AG08395 (cell line): Measurements from ENCODE around the gene VPS52.
A peak's percentile ranks its signal among the peaks of the same experiment; 100 is the strongest.
"Not testable (repeated sequence)": the region's sequence is repeated elsewhere in the genome, so short reads cannot be mapped to it uniquely, and the experiment has no call there.

Experiments
- DNase-seq: peaks from one replicate; pipeline ENCODE4 v3.0.0; 2012; ENCODE audit warnings: mixed read lengths, low spot score

The VPS52 gene

DNA sequence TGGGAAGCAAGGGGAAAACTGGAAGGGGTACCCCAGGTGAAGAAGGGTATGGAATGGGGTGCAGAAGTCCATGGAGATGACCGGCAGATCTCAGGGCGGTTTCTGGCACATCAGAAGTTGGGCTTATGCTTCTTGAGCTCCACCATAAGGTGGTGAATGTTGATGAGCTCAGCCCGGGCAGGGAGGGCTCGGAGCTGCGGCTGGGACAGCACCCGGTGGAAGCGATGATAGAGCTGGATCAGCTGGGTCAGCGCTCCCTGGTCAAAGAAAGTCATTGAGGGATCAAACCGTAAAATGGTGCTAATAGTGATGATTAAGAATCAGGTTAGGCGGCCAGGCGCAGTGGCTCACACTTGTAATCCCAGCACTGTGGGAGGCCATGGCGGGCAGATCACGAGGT lies 20.9 kb downstream of the VPS52 start:
- DNase-seq = no peak

DNA sequence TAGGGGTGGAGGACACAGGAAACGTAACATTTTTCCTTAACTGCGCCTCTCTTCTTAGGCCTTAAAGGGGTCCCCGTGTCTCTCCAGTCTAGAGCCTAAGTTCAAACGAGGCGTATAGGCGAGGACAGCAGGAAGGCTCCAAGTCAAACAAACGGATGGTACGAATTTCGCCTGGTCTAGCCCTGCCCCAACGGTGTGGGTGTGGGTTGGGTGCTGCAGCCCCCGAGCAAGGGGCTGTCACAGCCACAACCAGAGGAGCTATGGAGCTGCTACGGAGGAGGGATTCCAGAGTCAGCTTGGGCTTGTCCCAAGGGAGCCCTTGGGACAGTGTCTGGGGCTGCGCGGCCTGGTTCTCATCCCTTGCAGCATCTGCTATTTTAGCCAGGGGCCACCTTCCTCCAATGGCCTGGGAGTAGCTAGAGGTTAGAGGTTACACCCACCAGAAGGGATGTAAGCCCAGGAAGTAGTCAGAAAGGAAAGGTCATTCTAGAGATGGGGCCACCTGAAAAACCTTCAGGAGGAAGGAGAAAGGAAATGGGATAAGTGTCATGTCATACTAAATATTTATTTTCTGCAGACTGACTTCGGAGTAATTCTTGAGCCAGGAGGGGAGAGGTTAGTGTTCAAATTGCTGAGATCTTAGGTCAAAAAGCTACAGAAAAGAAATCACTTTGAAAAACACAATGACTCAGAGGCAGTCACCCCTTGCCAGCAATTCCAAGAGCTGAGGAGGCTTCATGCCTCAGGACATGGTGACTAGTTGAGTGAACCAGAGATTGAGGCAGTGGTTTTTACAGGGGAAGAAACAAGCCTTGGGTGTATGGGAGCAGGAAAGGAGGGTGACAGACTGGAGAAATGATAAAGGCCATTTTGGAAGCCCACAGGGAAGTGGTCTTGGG lies 21.7 kb downstream of the VPS52 start:
- DNase-seq = peak; percentile 70

DNA sequence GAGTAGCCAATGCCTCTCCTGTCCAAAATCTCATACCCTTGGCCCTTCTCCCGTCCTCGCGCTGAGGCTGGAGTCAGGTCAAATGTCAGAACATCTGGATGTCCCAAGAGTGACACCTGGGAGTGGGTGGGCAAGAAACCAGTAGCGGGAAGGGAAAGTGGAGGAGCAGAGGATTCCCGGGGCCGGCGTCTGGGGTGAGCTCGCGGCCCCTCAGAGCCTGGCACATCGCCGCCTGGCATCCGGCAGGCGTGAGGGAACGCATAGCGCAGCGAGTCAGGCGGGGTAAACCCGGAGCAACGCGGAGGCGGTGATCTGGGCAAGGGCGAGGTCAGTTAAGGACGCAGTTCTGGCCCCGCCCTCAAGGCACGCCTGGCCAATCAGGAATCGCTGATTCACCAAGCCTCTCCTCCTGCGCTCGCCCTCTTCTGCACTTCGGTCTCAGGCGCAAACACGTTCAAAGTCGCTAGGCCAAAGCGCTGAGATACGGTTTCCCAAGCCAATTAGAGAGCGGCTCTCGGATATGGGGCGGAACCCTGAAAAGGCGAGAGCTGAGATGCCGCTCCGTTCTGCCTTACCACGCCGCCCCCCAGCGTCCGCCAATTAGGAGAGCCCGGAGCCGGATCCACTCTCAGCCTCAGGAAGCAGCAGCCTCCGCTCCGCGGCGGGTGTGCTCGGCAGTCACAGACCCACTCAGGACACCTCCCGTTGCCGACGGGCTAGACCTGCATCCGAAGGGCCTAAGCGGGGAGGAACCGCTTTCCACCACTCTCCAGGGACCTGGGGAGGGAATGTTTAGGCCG lies 22.5 kb downstream of the VPS52 start:
- DNase-seq = peak; percentile 95

DNA sequence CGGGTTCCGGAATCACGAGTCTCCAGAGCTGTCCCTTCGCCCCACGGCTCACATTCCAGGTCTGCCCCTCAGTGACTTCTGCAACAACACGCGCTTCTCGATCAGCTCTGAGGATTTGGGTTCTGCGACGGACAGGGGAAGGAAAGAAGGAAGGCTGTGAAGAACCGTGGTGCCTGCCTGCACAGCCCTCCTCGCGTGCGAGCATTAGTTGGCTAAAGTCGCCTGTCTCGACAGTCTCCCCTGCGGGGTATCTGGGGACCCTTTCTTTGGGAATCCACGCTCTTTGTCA lies 23.1 kb downstream of the VPS52 start:
- DNase-seq = no peak

DNA sequence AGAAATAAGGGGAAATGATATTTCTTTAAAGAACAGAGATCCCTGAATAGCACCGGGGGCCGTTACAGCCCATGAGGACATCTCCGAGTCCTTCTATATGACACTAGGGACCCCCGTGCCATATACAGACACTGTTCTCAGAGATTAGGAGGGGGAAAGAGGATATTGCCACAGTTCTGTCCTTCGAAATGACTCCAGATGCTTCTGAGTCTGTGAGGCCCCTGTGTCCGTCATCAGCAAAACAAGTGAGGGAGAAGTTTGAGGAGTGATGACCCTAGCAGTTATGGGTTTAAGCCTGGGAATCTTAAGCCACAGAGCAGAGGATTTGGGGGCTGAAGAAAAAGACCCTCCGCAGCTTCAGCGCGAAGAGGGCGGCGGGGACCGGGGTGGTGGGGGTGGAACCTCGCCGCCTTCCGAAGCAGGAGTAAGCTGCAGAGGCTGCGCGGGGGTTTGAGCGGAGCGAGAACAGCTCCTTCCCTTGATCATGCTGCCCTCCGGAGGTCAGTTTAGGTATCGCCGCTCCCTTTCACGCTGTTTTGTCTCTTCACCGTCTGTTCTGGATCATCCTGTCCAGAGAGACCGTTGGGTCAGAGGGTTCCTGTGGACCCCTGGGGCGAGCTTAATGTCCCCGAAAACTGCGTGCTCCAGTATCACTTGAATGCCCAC lies 23.6 kb downstream of the VPS52 start:
- peak; percentile 74 for DNase-seq

DNA sequence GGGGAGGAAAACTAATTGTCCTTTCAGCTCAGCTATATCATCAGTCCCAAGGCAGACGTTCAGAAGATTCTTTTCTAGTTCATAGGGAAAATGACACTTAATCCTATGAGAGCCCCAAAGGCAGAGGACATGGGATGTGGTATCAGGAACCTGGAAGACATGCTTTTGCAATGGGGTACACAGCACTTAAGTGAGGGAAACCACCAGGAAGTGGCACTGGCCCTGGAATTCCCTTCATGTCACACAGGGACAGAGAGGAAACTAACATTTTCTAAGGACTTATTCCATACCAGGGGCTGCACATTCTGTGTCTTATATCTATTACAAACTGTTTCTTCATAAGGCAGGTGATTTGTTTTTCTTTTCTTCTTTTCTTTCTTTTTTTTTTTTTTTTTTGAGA lies 28.2 kb downstream of the VPS52 start:
- DNase-seq = no peak

DNA sequence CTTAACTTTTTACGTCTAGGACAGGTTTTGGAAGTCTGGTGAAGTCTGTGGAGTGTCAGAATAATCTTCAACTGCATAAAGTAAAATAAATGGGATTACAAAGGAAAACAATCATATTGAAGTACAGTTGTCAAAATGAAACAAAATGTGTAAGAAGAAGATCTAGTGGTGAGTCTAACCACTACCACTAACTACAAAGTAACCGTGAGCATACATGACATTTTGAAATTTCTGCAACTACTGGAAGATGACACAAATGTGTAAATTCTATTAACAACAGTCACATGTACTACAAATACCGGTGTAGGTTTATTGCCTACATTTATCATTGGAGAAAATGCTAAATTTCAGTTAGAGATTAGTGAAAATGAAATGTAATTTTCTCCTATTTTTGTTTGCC lies 29.7 kb downstream of the VPS52 start:
- DNase-seq = no peak

DNA sequence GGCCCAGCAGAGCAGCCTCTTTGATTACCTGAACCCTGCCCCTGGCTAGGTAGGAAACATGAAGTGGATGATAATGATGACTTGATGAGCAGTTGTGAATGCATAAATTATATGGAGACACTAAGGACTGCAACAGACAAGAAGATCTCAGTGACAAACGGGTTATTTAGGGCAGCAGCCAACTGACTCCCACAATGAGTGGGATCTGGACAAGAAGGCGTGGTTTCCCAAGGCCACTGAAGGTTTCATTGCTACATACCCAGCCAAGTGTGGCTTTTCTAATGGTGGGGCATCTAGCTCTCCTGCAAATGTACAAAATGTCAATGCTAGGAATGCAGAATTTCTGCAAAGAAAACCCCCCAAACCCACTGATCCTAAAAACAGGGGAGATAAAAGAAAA lies 33.9 kb downstream of the VPS52 start:
- no peak for DNase-seq

DNA sequence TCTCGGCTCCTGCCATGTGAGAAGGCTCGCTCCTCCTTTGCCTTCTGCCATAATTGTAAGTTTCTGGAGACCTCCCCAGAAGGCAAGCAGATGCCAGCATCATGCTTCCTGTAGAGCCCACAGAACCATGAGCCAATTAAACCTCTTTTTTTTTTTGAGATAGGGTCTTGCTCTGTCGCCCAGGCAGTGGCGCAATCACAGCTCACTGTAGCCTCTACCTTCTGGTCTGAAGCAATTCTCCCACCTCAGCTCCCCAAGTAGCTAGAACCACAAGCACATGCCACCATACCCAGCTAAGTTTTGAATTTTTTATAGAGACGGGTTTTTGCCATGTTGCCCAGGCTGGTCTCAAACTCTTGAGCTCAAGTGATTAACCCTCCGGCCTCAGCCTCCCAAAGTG lies 34.8 kb downstream of the VPS52 start:
- no peak for DNase-seq

DNA sequence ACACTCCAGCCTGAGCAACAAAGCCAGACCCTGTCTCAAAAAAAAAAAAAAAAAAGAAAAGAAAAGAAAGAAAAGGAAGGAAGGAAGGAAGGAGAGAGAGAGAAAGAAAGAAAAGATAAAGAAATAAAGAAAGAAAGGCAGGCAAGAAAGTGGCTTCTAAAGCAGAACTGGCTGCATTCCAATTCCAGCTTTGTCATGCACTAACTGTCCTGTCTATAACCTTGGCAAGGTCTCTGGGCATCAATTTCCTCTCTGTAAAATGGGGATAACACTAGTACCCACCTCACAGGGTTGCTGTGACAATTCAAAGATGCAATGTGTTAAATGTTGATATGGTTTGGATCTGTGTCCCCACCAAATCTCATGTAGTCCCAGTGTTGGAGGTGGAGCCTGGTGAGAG lies 35.3 kb downstream of the VPS52 start:
- no peak for DNase-seq

DNA sequence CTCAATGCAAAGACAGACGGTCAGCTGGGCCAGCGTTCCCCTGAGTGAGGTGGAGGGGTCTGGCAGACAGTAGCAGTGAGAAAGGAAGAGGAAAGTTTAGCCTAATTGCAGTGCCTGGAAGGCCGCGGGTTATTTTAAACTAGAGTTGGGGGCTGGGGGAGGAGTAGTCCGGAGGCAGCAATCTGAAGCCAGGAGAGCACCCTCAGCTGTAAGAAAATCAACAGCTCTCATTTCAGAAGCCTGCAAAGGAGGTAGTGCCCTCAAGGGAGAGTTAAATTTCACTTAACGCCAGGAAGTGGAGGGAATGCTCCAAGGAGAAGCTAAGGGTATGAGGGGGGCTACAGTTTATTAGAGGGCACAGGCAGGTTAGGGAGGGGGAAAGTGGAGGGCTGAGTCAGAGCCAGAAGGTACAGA lies 36.4 kb downstream of the VPS52 start:
- no peak for DNase-seq

DNA sequence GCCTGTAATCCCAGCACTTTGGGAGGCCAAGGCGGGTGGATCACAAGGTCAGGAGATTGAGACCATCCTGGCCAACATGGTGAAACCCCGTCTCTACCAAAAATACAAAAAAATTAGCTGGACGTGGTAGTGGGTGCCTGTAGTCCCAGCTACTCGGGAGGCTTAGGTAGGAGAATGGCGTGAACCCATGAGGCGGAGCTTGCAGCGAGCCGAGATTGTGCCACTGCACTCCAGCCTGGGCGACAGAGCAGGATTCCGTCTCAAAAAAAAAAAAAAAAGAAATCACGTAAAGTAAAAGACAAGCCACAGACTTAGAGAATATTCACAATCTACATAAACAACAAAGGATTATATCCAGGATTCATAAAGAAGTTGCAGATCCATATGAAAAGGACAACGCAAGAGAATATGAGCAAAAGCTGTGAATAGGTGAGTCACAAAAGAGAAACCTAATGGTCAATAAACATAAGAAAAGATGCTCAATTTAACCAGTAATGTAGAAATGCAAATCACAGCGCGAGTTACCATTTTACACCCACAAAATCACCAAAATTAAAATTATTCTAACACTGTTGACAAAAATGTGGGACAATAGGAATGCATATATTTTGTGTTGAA lies 45.1 kb downstream of the VPS52 start:
- not testable (repeated sequence) for DNase-seq

DNA sequence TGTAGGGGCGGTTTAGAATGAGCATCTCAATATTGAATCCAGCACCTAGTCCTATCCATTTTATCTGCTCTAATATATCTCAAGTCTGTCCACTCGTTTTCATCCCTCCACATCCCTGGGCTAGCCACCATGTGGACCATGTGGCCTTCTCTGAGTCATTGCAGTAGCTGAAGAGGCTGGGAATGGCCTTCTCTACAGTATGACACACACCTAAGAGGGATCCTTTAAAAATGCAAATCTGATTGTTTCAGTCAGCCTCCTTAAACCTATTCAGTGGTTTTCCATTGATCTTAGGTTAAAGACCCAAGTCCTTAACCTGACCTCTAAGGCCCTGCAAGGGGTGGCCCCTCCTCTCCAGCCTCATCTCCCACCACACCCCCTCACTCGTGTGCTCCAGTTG lies 54.0 kb downstream of the VPS52 start:
- DNase-seq = peak; percentile 32

DNA sequence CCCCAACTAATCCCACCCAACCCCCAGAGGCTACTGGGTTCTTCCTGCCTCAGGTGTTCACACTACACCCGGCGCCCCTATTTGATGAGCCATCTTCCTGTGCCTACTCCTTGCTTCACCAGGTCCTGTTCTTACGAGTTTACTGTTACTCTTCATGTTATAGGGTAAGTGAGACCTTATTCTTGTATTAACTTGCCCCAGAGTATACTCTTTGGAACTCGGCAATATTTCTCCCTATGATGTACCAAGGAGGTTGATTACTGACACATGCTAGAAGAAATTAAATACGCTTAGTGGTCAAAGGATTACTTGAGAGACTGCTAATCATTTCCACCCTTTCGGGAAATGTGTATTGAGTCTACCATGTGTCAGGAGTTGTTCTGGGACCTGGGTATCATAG lies 54.4 kb downstream of the VPS52 start:
- no peak for DNase-seq

DNA sequence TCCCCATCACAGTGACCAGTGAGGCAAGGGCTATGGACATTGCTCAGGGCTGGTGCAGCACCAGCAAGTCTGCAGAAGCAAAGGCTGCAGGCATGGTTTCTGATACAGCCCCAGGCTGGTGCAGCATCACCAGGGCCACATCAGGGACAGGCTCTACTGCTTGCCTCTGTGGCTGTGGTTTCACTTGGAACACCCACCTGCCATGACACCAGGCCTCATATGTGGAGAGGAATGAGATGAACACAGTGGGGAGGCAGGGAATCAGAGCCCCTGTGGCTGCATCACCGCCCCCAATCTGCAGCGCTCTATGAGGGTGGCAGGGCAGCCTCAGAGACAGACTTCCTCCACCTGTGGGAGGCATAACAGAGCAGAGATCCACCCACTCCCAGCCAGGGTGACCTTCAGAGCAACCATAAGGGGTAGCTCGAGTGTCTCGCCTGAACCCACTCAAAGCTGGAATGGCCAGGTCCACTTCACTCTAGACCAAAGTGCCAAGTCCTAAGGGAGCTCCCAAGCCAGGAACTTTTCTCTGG lies 55.5 kb downstream of the VPS52 start:
- no peak for DNase-seq

DNA sequence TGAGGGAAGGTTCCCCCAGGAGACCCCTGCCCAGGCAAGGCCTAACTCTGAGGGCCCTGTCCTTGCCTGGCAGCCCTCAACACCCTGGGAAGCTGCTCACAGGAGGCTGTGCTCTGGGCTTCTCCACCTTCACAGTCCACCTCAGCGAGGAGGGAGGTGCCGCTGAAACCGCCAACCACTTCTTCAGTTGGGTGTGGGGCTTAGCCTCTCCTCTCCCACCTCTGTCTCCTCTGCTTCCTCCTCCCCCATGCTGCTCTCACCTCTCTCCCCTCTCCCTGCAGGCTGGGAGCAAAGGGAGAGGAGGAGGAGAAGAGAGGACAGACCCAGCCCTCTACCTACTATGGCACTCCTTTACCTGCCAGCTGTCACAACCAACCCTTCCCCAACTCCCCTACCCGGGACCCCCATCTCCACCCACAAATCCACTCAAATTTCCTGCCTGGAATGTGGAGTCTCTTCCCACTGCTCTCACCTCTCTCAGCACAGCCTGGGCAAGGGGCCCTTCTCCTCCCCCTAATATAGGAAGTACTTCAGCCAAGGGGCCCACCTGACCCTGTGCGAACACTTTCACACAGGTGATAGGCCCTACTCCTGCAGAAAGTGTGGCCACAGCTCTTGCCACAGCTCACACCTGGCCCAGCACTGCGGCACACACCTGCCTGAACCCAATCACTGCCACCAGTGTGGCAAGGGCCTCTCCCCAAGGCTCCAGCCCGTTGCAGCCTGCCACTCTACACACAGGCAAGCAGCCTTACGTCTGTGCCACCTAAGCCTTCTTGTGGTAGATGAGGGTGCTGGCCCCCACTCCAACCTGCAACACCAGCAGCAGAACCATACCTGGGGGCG lies 56.2 kb downstream of the VPS52 start:
- DNase-seq = no peak

DNA sequence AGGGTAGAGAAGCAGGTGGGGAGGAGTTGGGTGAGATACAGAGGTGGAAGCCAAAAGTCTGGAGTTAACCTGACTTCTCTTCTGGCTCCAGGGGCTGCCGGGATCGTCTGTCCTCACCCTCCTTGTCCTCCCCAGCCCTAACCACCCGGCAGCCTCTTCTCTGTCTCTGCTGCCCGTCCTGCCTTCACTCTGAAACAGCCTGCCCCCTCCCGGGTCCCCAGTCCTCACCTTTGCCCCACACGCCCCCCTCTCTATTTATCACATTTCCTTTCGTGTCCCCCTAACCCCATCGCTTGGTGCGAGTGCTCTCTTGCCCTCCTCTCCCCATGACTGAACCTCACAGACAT lies 57.7 kb downstream of the VPS52 start:
- DNase-seq = no peak

DNA sequence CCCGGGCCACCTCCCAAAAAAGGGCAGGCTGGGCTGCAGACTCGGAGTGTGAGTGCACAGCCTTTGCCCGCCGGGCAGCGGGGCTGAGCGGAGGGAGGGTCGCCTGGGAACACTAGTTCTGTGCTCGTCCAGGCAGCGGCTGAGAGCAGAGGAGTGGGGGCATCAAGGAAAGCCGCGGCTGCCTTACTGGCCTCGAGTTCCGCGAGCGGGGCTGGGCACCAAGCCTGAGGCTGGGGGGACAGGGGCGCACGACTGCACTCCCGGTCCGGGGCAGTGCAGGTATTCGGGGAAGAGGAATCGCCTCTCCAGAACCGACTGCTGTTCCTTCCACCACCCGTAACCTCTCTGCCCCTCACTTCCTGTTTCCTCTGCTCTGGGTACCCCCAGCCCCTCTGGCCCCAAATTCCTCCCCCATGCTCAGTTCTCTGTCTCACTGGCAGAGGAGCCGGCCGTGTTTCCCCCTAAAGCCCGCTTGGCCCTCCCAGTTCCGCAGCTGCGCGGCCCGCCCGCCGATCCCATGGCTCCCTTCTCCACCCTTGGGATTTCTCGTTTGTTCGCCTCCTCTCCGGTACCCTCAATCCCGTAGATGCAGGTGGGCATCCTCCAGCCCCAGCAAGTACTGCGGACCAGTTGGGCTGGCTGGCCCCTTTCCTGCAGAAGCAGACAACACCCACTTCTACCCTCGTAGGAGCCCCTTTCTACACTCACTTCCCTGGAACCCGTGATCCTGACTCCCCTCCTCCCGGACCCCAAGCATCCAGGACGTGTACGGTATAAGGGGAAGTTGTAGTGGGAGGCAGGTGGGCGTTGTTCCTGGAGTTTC lies 58.3 kb downstream of the VPS52 start:
- DNase-seq = peak; percentile 51

DNA sequence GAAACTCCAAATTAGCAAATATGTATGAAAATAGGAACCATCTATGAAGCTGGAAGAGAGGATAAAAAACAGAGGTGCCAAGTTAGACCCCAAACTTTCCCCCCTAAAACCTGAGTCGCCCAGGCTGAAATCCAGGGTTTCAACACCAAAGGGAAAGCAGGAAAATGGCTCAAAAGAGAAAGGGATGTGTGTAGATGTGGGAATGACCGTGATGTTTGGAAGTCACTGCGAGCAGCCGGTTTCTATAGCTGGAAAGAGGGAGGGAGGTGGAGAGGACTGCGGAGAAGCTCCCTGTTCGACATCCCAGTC lies 58.9 kb downstream of the VPS52 start:
- no peak for DNase-seq

DNA sequence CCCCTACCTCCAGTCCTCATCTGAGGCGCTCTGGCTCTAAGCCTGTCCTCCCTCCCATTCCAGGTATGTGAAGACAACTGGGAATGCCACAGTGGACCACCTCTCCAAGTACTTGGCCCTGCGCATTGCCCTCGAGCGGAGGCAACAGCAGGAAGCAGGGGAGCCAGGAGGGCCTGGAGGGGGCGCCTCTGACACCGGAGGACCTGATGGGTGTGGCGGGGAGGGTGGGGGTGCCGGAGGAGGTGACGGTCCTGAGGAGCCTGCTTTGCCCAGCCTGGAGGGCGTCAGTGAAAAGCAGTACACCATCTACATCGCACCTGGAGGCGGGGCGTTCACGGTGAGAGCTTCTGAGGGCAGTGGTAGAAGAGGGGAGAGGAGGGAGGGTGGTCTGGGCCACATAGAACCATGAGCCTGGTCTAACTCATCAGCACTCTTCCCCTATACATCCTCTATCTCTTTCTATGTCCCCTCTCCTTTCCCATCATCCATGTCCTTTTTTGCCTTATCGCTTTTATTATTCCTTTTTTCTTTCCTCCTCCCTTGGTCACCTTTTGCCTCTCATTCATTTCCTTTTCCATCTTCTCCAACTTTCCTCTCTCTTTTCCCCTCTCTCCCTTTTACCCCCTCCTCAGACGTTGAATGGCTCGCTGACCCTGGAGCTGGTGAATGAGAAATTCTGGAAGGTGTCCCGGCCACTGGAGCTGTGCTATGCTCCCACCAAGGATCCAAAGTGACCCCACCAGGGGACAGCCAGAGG lies 59.8 kb downstream of the VPS52 start:
- DNase-seq = no peak
